ENCODE results near the gene CCL7.

Gene CCL7

GRCh38 chr17:34248511-34249024 is 21.5 kb upstream of the CCL7 start:
- no peak for DNase-seq

- no peak for DNase-seq
These were observed 21.0 kb upstream of the CCL7 start for GRCh38 chr17:34249061-34249460.

- DNase-seq: no peak
These were observed 20.5 kb upstream of the CCL7 start for GRCh38 chr17:34249478-34249877.

GRCh38 chr17:34251186-34251585 is 18.8 kb upstream of the CCL7 start:
- DNase-seq: no peak

GRCh38 chr17:34252095-34252443 is 18.0 kb upstream of the CCL7 start:
- DNase-seq: no peak

GRCh38 chr17:34252444-34253138 is 17.4 kb upstream of the CCL7 start:
- DNase-seq: no peak

- no peak for DNase-seq
These were observed 16.9 kb upstream of the CCL7 start for GRCh38 chr17:34253139-34253525.

GRCh38 chr17:34254146-34254545 is 15.9 kb upstream of the CCL7 start:
- no peak for DNase-seq

- DNase-seq: no peak
These were observed 15.2 kb upstream of the CCL7 start, which contains the start of gene CCL2 for GRCh38 chr17:34254651-34255380. Gene CCL2, plus strand, starts transcription at chr17:34255285. Its CDS starts 65 bp downstream, at chr17:34255350.

GRCh38 chr17:34255381-34255732 is 14.7 kb upstream of the CCL7 start:
- no peak for DNase-seq

- no peak for DNase-seq
These were observed 14.2 kb upstream of the CCL7 start for GRCh38 chr17:34255841-34256240.

GRCh38 chr17:34257299-34257985 is 12.6 kb upstream of the CCL7 start:
- no peak for DNase-seq

- DNase-seq: no peak
These were observed 12.1 kb upstream of the CCL7 start for GRCh38 chr17:34257986-34258326.

- no peak for DNase-seq
These were observed 10.9 kb upstream of the CCL7 start for GRCh38 chr17:34259146-34259545.

GRCh38 chr17:34260861-34261260 is 9.2 kb upstream of the CCL7 start:
- no peak for DNase-seq

GRCh38 chr17:34261568-34262337 is 8.3 kb upstream of the CCL7 start:
- no peak for DNase-seq

- DNase-seq: no peak
These were observed 4.3 kb upstream of the CCL7 start for GRCh38 chr17:34265711-34266110.

GRCh38 chr17:34275881-34276280 is 5.9 kb downstream of the CCL7 start:
- DNase-seq: no peak

- DNase-seq: no peak
These were observed 6.8 kb downstream of the CCL7 start for GRCh38 chr17:34276826-34277225.

- no peak for DNase-seq
These were observed 13.6 kb downstream of the CCL7 start for GRCh38 chr17:34283571-34283970.

- DNase-seq: no peak
These were observed 15.3 kb downstream of the CCL7 start, which contains the start of gene CCL11 for GRCh38 chr17:34285286-34285792. Gene CCL11, plus strand, starts transcription at chr17:34285742. Its CDS starts 67 bp downstream, at chr17:34285809.

- no peak for DNase-seq
These were observed 17.9 kb downstream of the CCL7 start for GRCh38 chr17:34287875-34288274.

- DNase-seq: no peak
These were observed 20.6 kb downstream of the CCL7 start for GRCh38 chr17:34290586-34290985.

All from NCI-H526 treated with DMSO at 0.1 percent for 48 hours (cell line).